K562 (cell line): ENCODE results near the gene RALGAPA2. TPM values are rescaled to one million over a fixed set of nuclear protein-coding genes. Genes with fewer than 3 reads are reported as not detected.

Source experiments
- ATAC-seq: fragments of 200-7000 bp; cut with Tn5 transposase; 3 replicates; pipeline ENCODE4 v1.9.1; 2020; ENCODE audit warnings: moderate library complexity
- BruUV-seq: library from RNA; stranded (reverse); fragments of 400-500 nt; replicated peaks from 2 replicates; lab custom pipeline; 2021; lab: Mats Ljungman, UMichigan
- CTCF ChIA-PET: fragments of 300-600 bp; formaldehyde crosslinking; extraction: SDS; loops from one replicate; lab custom pipeline; 2021; ENCODE audit warnings: low intra/inter-chr PET ratio; lab: Yijun Ruan, JAX
- POLR2A ChIA-PET: fragments of 300-600, 350-650 bp; sonication (Branson Sonifier 250); formaldehyde crosslinking; extraction: SDS; loops from one replicate; lab custom pipeline; 2021; ENCODE audit warnings: antibody characterized with exemption, inconsistent platforms; lab: Yijun Ruan, JAX
- DNase-seq, 4 experiments: peaks; one replicate each; pipeline versions ENCODE4 v3.0.0 to v3.0.0-alpha.2; 2011 to 2018; ENCODE audit warnings: low spot score in 3 of 4, mixed read lengths in 3 of 4; ENCODE audit errors: extremely low read depth in 1 of 4
- FAIRE-seq: peaks from 2 replicates; lab custom pipeline; 2011; peaks lifted over from hg19 to GRCh38; lab: Jason Lieb, UNC
- H2AFZ ChIP-seq: 2 replicates; pipeline ENCODE4 v1.6.0; 2011; ENCODE audit warnings: low read depth, low read length, control low read depth, inconsistent platforms
- H3K27ac ChIP-seq: fragments of 200-600 bp; 3 replicates; pipeline ENCODE4 v1.8.0; 2011; ENCODE audit warnings: low read depth, mild to moderate bottlenecking, control low read depth, inconsistent platforms, low read length, moderate library complexity, mixed read lengths; ENCODE audit errors: extremely low read depth
- H3K27me3 ChIP-seq, 2 experiments: fragments of 300-600 bp in 1 of 2; 2 replicates in 1 of 2; 3 replicates in 1 of 2; pipeline versions ENCODE4 v1.6.0 to v1.8.0; 2011; ENCODE audit warnings: inconsistent platforms in 2 of 2, low read length in 2 of 2, mild to moderate bottlenecking in 1 of 2, mixed read lengths in 1 of 2, moderate library complexity in 1 of 2; ENCODE audit not compliant: control insufficient read depth in 2 of 2, insufficient read depth in 2 of 2
- H3K36me3 ChIP-seq: fragments of 300-600 bp; 3 replicates; pipeline ENCODE4 v1.8.0; 2011; ENCODE audit warnings: mild to moderate bottlenecking, low read length, inconsistent platforms; ENCODE audit not compliant: control insufficient read depth, insufficient read depth
- H3K4me1 ChIP-seq, 2 experiments: fragments of 200-600 bp in 1 of 2; replicated peaks in 1 of 2; 2 replicates in 1 of 2; 3 replicates in 1 of 2; pipeline versions ENCODE4 v1.5.1 to v1.8.0; 2011; ENCODE audit warnings: inconsistent platforms in 2 of 2, low read length in 2 of 2, mild to moderate bottlenecking in 1 of 2, mixed read lengths in 1 of 2, moderate library complexity in 1 of 2; ENCODE audit not compliant: control insufficient read depth in 2 of 2, insufficient read depth in 2 of 2
- H3K4me2 ChIP-seq: 2 replicates; pipeline ENCODE4 v1.6.1; 2011; ENCODE audit warnings: low read length, control low read depth, inconsistent platforms, mixed read lengths; ENCODE audit not compliant: insufficient read depth
- H3K4me3 ChIP-seq: fragments of 200-600 bp; sonication (generic), shearing (Covaris generic); 2 replicates; pipeline ENCODE4 v1.5.1; 2016; ENCODE audit warnings: control low read depth, inconsistent platforms
- H3K79me2 ChIP-seq: fragments of 200-600 bp; 3 replicates; pipeline ENCODE4 v1.8.0; 2011; ENCODE audit warnings: low read length, inconsistent platforms; ENCODE audit not compliant: control insufficient read depth, insufficient read depth
- H3K9ac ChIP-seq, 2 experiments: 2 replicates each; pipeline versions ENCODE4 v1.6.0 to v1.6.1; 2011; ENCODE audit warnings: low read depth in 2 of 2, low read length in 2 of 2, control low read depth in 1 of 2, inconsistent platforms in 1 of 2, mild to moderate bottlenecking in 1 of 2, mixed read lengths in 1 of 2; ENCODE audit not compliant: insufficient read depth in 1 of 2
- H3K9me1 ChIP-seq: one replicate; pipeline ENCODE4 v1.6.0; 2011; ENCODE audit warnings: inconsistent platforms, mild to moderate bottlenecking, low read length, moderate library complexity; ENCODE audit not compliant: control insufficient read depth, insufficient read depth
- H3K9me3 ChIP-seq: replicated peaks from 2 replicates; pipeline ENCODE4 v1.5.1; 2011; ENCODE audit warnings: low read depth, low read length, inconsistent platforms; ENCODE audit not compliant: control insufficient read depth, insufficient read depth
- H4K20me1 ChIP-seq: replicated peaks from 2 replicates; pipeline ENCODE4 v1.6.1; 2011; ENCODE audit warnings: low read length, inconsistent platforms, mixed read lengths; ENCODE audit not compliant: control insufficient read depth, insufficient read depth
- BCOR ChIP-seq: fragments of 450-650 bp; IDR thresholded peaks from 2 replicates; pipeline ENCODE4 v1.6.1; 2016
- E4F1 ChIP-seq: fragments of 250-450 bp; sonication (Bioruptor Pico); IDR thresholded peaks from 2 replicates; pipeline ENCODE4 v1.5.0; 2021; ENCODE audit warnings: mild to moderate bottlenecking, borderline replicate concordance
- KLF1 ChIP-seq: fragments of 450-650 bp; IDR thresholded peaks from 2 replicates; pipeline ENCODE4 v1.6.1; 2016; ENCODE audit warnings: missing genetic modification characterization, missing compliant biosample characterization
- MBD1 ChIP-seq: fragments of 250-450 bp; sonication (Bioruptor Pico); IDR thresholded peaks from 2 replicates; pipeline ENCODE4 v1.8.0; 2022; ENCODE audit warnings: inconsistent platforms
- WGBS: fragments of 100-300 bp; shearing (Covaris generic); methylation state at CpG from one replicate; pipeline ENCODE4 v1.1.6; 2016; ENCODE audit warnings: low coverage, mixed read lengths; ENCODE audit not compliant: insufficient coverage; ENCODE audit errors: missing lambda C conversion rate; 5-methylcytosine and 5-hydroxymethylcytosine counted together
- in situ Hi-C: fragments of 300-500 bp; cut with MboI; formaldehyde crosslinking; loops from 4 replicates; pipeline ENCODE4 v1.15.0; 2018; ENCODE audit warnings: inconsistent platforms, mixed read lengths
- intact Hi-C: fragments of 100-400 bp; cut with micrococcal nuclease; formaldehyde crosslinking; loops from 2 replicates; pipeline ENCODE4 v1.14.2; 2022
- polyA plus RNA-seq, 8 experiments: library from polyadenylated mRNA; depleted of rRNA in 4 of 8; stranded (reverse) in 5 of 8; unstranded in 3 of 8; fragments of >200 nt; fragmentation: Nextera tagmentation in 2 of 8; fragmentation: Illumina TruSeq in 1 of 8; extraction: Ambion mirVana in 2 of 8; extraction: Trizol in 1 of 8; gene quantifications; 2 replicates each; pipeline versions ENCODE4 v1.2.1 to v1.2.3, GENCODE V29; 2011 to 2014; ENCODE audit warnings: inconsistent platforms in 1 of 8, missing spikeins in 1 of 8
- total RNA-seq, 7 experiments: library from RNA; depleted of rRNA in 6 of 7; stranded (reverse); fragments of >200 nt in 6 of 7; fragmentation: Illumina TruSeq in 2 of 7; extraction: Trizol in 2 of 7; gene quantifications; 2 replicates each; pipeline versions ENCODE4 v1.2.1 to v1.2.3, GENCODE V29; 2011 to 2021; ENCODE audit warnings: low replicate concordance in 1 of 7

Gene RALGAPA2
- total and polyA plus RNA-seq, 9 of the 15 experiments (the other 6 are each of a cell fraction or from before 2014, with no cell fraction given): 0.35 to 2.7 (median 1.4) TPM

GRCh38 chr20:20490673-20491072, 221.8 kb downstream of the RALGAPA2 start:
- no peak for FAIRE-seq
- Histone ChIP-seq H3K36me3 (no peaks in the 10 kb centered on the region), H4K20me1 (no peaks in the 10 kb centered on the region), H2AFZ (no peak overlapping the region), H3K9me1 (no peaks in the 10 kb centered on the region), H3K9ac (no peak overlapping the region), H3K9me3 (no peaks in the 10 kb centered on the region), H3K27me3 (no peaks in the 10 kb centered on the region), H3K4me1 (no peaks in the 10 kb centered on the region), H3K4me3 (no peak overlapping the region), H3K79me2 (no peaks in the 10 kb centered on the region), H3K27ac (no peak overlapping the region), H3K4me2 (no peak overlapping the region)
- no TSS peak for BruUV-seq
- ATAC-seq: no peak
- intact Hi-C loops (no loop called here), in situ Hi-C loops (no loop called here)
- CTCF ChIA-PET: no interaction called here
- WGBS: 0% methylated on average over 3 of the region's 3 CpGs
- no peak for DNase-seq
- POLR2A ChIA-PET: interaction anchor here (0.6 kb wide), 1 partner anchor 8 kb away, joined by 3 read pairs; no protein-coding TSS in a partner anchor
- TF ChIP-seq BCOR: no peak
- no peak for TF ChIP-seq MBD1 (CRISPR knock-in tag)
- no peak for TF ChIP-seq KLF1 (tag)
- TF ChIP-seq E4F1 (CRISPR knock-in tag): no peak
